KOPT-K1 (cell line): ENCODE measurements around the gene EEFSEC.

Experiments
- H3K27ac ChIP-seq: fragments of 200-600 bp; sonication (generic); 2 replicates; pipeline ENCODE4 v1.5.1; 2016; ENCODE audit warnings: antibody characterized with exemption, mild to moderate bottlenecking, low read depth, low read length; ENCODE audit not compliant: poor library complexity, severe bottlenecking
- H3K36me3 ChIP-seq: fragments of 200-600 bp; sonication (generic); 2 replicates; pipeline ENCODE4 v1.5.1; 2017; ENCODE audit warnings: antibody characterized with exemption, mild to moderate bottlenecking, low read length, moderate library complexity; ENCODE audit not compliant: insufficient read depth
- H3K9me3 ChIP-seq: fragments of 200-600 bp; sonication (generic); 2 replicates; pipeline ENCODE4 v1.5.1; 2017; ENCODE audit warnings: antibody characterized with exemption, low read length, mild to moderate bottlenecking; ENCODE audit not compliant: insufficient read depth, poor library complexity, severe bottlenecking

The EEFSEC gene

DNA sequence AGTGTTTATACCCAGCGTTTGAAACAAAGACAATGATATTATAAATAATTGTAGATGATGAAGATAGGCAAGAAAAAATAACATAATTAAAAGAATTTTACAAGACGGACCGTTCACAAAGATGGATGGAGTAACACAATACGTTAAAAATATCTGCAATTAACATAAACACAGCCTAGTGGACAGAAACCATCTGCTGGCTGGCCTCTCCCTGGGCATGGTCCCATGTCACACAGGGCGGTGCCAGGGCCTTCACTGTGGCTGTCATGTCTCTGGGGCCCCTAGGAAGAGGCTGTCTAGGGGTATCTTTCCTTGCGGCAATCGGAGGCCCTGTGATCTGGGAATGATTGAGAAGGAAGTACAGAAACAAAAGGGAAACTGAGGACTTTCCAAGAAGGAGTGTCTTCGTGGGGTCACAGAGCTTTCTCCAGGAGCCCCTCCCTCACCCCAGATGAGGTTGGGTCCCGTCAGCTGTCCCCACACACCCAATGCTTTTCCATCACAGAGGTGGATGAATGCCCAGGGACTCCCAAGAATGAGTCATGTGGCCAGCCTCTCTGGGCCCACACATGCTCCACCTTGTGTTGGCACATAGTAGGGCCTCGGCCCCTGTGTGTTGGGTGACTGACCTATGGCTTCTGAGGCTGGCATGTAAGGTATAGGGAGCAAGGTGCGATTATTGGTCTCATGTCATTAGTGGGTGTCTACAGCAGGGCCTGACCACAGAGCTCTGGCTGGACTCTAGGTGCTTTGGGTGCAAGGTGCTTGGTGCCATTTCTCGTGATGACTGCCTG lies 226.3 kb downstream of the EEFSEC start:
- peaks cover 5% of the 10 kb centered on the region; the same call in 1 of the 2 replicates for H3K36me3 ChIP-seq
- no peaks in the 10 kb centered on the region for H3K9me3 ChIP-seq
- no peak overlapping the region for H3K27ac ChIP-seq

DNA sequence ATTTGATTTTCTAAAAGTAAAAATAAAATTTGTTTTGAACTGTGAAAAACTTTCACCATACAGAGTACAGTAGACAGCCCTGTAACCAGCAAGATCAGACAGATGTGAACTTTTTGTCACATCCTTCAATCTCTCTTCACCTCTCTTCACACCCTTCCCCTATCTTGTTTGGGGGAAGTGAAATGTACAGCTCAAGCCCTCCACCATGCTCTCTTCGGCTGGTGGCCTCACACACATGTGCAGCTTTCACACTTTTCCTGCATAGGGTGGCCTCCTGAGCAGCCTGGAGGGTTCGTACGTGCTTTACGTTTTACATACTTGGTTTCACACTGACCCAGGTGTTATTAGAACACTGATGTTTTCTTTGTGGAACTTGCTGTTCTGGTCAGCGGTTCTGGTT lies 227.0 kb downstream of the EEFSEC start:
- Histone ChIP-seq H3K36me3 (peaks cover 5% of the 10 kb centered on the region; the same call in 1 of the 2 replicates), H3K9me3 (no peaks in the 10 kb centered on the region)

GRCh38 chr3:128380719-128381118 lies 227.4 kb downstream of the EEFSEC start:
- Histone ChIP-seq H3K9me3 (no peaks in the 10 kb centered on the region), H3K36me3 (peaks cover 5% of the 10 kb centered on the region; the same call in 1 of the 2 replicates), H3K27ac (no peak overlapping the region)

More for the DNA sequence above, 227.0 kb downstream of the EEFSEC start:
- H3K27ac ChIP-seq, result no peak overlapping the region

DNA sequence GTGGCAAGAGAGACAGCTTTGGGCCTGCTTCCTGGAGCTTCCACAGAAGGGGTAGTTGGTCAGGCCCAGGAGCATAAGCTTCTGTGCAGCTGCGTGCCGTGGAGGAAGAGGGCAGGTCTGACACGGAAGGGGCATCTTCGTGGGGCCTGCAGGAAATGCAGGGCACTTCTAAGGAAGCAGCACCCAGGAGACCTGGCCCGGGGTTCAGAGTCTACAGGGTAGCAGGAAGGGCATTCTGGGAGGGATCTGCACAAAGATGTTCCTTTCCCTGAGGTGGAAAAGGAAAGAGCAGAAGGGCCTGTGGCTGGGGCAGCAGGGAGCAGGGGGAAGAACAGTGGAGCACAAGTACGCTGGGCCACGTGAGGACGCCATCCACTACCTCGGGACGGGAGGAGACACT lies 228.3 kb downstream of the EEFSEC start:
- no peak overlapping the region for H3K27ac ChIP-seq
- H3K36me3 ChIP-seq, result peaks cover 5% of the 10 kb centered on the region; the same call in 1 of the 2 replicates
- no peaks in the 10 kb centered on the region for H3K9me3 ChIP-seq

GRCh38 chr3:128382221-128382807 lies 229.0 kb downstream of the EEFSEC start:
- Histone ChIP-seq H3K27ac (no peak overlapping the region), H3K36me3 (peaks cover 5% of the 10 kb centered on the region; the same call in 1 of the 2 replicates)

DNA sequence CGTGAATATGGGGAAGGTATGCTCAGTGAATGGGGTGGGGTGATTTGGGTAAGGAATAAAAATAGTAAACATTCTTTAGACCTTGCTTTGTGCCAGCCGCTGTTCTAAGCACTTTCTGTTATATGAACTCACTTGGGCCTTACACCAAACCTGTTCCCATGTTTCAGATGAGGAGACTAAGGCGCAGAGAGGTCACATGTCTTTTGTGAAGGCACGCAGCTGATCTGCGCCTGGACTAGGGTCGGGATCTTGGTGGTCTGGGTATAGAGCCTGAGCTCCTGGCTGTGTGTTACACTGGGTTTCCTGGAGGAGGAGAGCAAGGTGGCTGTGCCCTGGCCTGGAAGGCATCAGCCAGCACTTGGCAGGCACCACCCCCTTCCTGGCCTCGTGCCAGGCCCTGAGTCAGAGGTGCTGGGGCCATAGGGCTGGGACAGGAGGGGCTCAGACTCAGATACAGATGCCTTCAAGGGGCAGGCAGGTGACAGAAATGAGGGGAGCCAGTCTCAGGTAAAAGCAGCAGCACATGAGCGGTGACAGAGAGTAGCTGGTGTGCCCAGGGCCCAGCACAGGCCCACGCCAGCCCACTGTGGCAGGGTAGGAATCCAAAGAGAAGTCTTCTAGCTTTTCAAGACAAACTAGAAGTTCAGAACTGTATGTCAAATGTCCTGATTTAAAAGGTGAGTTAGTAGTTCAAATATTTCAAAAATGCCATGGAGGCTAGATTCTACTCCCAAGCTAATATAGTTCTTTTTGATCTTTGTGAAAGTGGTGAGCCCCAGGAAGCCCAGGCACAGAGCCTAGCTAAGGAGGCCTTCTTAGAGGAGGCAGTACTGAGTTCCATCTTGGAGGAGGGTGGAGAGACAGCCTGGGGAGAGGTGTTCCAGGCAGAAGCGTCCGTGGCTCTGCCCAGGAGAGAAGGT lies 230.3 kb downstream of the EEFSEC start:
- Histone ChIP-seq H3K36me3 (no peaks in the 10 kb centered on the region; the same call in 1 of the 2 replicates), H3K27ac (no peak overlapping the region), H3K9me3 (no peaks in the 10 kb centered on the region)

More at GRCh38 chr3:128382221-128382807, 229.0 kb downstream of the EEFSEC start:
- H3K9me3 ChIP-seq, result no peaks in the 10 kb centered on the region

DNA sequence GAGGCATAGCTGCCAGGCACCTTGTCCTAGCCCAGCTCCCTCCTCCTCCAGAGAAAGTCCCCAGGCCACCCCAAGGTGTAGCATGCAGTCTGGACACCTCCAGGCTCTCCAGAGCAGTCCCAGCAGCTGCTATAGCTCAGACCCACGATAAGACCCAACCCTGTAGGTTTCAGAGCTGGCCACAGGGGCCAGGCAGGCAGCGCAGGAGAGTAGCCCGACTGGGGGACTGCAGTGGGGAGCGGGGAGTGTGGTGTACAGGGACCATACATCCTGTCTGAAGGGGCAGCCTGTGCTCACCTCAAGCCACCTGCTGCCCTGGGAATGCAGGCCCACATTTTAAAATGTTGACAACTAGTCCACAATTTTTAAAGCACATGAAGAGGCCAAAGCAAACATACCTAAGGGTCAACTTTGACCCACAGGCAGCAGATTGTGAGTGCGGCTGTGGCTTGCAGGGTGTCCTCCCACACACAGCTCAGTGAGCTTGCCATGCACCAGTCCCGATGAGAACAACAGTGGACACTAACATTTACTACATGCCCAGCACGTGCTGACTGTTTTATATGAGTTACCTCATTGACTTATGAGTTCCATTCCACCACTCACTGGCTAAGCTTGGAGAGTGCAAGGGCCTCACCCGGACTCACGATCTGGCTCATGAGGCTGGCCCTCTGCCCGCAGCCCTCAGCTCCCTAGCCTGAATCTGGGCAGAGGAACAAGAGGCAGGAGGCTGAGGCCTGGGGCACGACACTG lies 232.0 kb downstream of the EEFSEC start:
- Histone ChIP-seq H3K9me3 (no peaks in the 10 kb centered on the region), H3K27ac (no peak overlapping the region), H3K36me3 (no peaks in the 10 kb centered on the region)

- no peak overlapping the region for H3K27ac ChIP-seq
- H3K36me3 ChIP-seq, result no peaks in the 10 kb centered on the region
- H3K9me3 ChIP-seq, result no peaks in the 10 kb centered on the region
Observed at GRCh38 chr3:128388932-128389331, 235.7 kb downstream of the EEFSEC start.

GRCh38 chr3:128390867-128391266 lies 237.6 kb downstream of the EEFSEC start:
- Histone ChIP-seq H3K27ac (no peak overlapping the region), H3K9me3 (no peaks in the 10 kb centered on the region), H3K36me3 (no peaks in the 10 kb centered on the region)

DNA sequence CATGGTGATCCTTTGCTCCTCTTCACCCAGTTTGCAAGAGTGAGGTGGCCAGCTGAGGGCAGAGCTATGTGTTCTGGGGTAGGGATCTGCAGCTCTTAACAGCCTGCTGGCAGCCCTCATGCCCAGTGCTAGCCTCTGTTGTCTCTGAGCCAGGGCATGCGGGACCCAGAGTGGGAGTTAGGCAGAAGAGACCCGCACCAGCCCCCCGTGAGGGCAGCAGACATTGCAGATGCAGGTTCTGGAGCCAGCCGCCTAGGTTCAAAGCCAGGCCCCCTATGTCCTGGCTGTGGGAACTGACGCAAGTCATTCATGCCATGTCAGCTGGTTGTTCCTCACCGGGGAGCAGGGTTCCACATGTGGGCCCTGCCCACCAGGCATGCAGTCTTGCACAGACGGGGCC lies 238.7 kb downstream of the EEFSEC start:
- no peaks in the 10 kb centered on the region for H3K9me3 ChIP-seq
- no peak overlapping the region for H3K27ac ChIP-seq
- H3K36me3 ChIP-seq, result no peaks in the 10 kb centered on the region

GRCh38 chr3:128392818-128393544 lies 239.7 kb downstream of the EEFSEC start:
- H3K27ac ChIP-seq, result no peak overlapping the region

GRCh38 chr3:128394033-128394432 lies 240.8 kb downstream of the EEFSEC start:
- no peak overlapping the region for H3K27ac ChIP-seq
- no peaks in the 10 kb centered on the region for H3K36me3 ChIP-seq
- H3K9me3 ChIP-seq, result no peaks in the 10 kb centered on the region

More at GRCh38 chr3:128392818-128393544, 239.7 kb downstream of the EEFSEC start:
- H3K36me3 ChIP-seq, result no peaks in the 10 kb centered on the region
- H3K9me3 ChIP-seq, result no peaks in the 10 kb centered on the region

- no peaks in the 10 kb centered on the region for H3K36me3 ChIP-seq
- no peak overlapping the region for H3K27ac ChIP-seq
- H3K9me3 ChIP-seq, result no peaks in the 10 kb centered on the region
Observed at GRCh38 chr3:128395046-128395445, 241.8 kb downstream of the EEFSEC start.
